Measurements from ENCODE around the gene GOLGA3. TPM values are rescaled to one million over a fixed set of nuclear protein-coding genes. Genes with fewer than 3 reads are reported as not detected.
A peak's percentile ranks its signal among the peaks of the same experiment; 100 is the strongest.

GOLGA3 gene
- total and polyA plus RNA-seq, 2 experiments from 2014 or later: 10.3 to 57.8 TPM

- TF ChIP-seq ZNF331 (CRISPR knock-in tag; IDR thresholded peaks at IDR 0.05; ENCODE audit: low read depth) (no peak), ETS1 (IDR thresholded peaks at IDR 0.05) (no peak), CREB1 (CRISPR knock-in tag; IDR thresholded peaks at IDR 0.05; ENCODE audit: low read depth) (0 out of 2 replicates have a peak, but pooled peaks have one; percentile 14), POLR2AphosphoS5 (IDR thresholded peaks at IDR 0.05; ENCODE audit: low read depth) (peak; percentile 69)
- peak overlapping the region; percentile 80 for H3K4me3 ChIP-seq
- no peaks in the 10 kb centered on the region for H3K36me3 ChIP-seq (ENCODE audit: insufficient read depth)
- H3K27me3 ChIP-seq (ENCODE audit: insufficient read depth): no peaks in the 10 kb centered on the region
- peak overlapping the region; percentile 96 for H3K27ac ChIP-seq (ENCODE audit: low read depth)
- H3K4me1 ChIP-seq (ENCODE audit: insufficient read depth): peaks cover 9% of the 10 kb centered on the region; the same call in 1 of the 2 replicates
- H2AFZ ChIP-seq: peak overlapping the region; percentile 97
- peaks cover 33% of the 10 kb centered on the region for H4K20me1 ChIP-seq (replicated peaks; ENCODE audit: insufficient read depth)
- H3K9me2 ChIP-seq (ENCODE audit: insufficient read depth): no peaks in the 10 kb centered on the region
- peak; percentile 89 for ATAC-seq
- H3K79me2 ChIP-seq (replicated peaks; ENCODE audit: insufficient read depth): peaks cover 50% of the 10 kb centered on the region
- H3K27me3 Mint-ChIP-seq (ENCODE audit: insufficient read depth, low read depth, poor library complexity): peaks cover 17% of the 10 kb centered on the region
- peak; percentile 92 for DNase-seq (ENCODE audit: low spot score)
- H3K4me1 Mint-ChIP-seq: peaks cover 9% of the 10 kb centered on the region
- peak overlapping the region; percentile 89 for H3K27ac Mint-ChIP-seq
- peaks cover 16% of the 10 kb centered on the region for H3F3A ChIP-seq (replicated peaks; ENCODE audit: low read depth)
- H3K9me3 Mint-ChIP-seq: no peaks in the 10 kb centered on the region
- peak overlapping the region; percentile 72 for H3K4me3 Mint-ChIP-seq
- H3K4me2 ChIP-seq: peak overlapping the region; percentile 92
- H3K36me3 Mint-ChIP-seq (ENCODE audit: low read depth): peaks cover 29% of the 10 kb centered on the region
These were observed 66.6 kb downstream of the GOLGA3 start for GRCh38 chr12:132761921-132762583.

- H3F3A ChIP-seq (replicated peaks; ENCODE audit: low read depth): peaks cover 16% of the 10 kb centered on the region
- peaks cover 9% of the 10 kb centered on the region; the same call in 1 of the 2 replicates for H3K4me1 ChIP-seq (ENCODE audit: insufficient read depth)
- H3K27me3 ChIP-seq (ENCODE audit: insufficient read depth): no peaks in the 10 kb centered on the region
- no peaks in the 10 kb centered on the region for H3K36me3 ChIP-seq (ENCODE audit: insufficient read depth)
- peak within 1 kb of the TSS; percentile 97 for H2AFZ ChIP-seq
- Mint-ChIP-seq H3K27me3 (ENCODE audit: insufficient read depth, low read depth, poor library complexity) (peaks cover 13% of the 10 kb centered on the region), H3K4me3 (peak within 1 kb of the TSS; percentile 99), H3K27ac (peak within 1 kb of the TSS; percentile 96), H3K36me3 (ENCODE audit: low read depth) (peaks cover 34% of the 10 kb centered on the region), H3K9me3 (no peaks in the 10 kb centered on the region), H3K4me1 (peaks cover 9% of the 10 kb centered on the region)
- ATAC-seq: peak; percentile 18
- H4K20me1 ChIP-seq (replicated peaks; ENCODE audit: insufficient read depth): peaks cover 37% of the 10 kb centered on the region
- peak; percentile 50 for DNase-seq (ENCODE audit: low spot score)
- peak within 1 kb of the TSS; percentile 100 for H3K4me2 ChIP-seq
- TF ChIP-seq NANOG (IDR thresholded peaks at IDR 0.05; ENCODE audit: borderline replicate concordance) (no peak), ZNF114 (CRISPR knock-in tag; IDR thresholded peaks at IDR 0.05) (no peak)
- H3K4me3 ChIP-seq: peak within 1 kb of the TSS; percentile 95
- H3K9me2 ChIP-seq (ENCODE audit: insufficient read depth): no peaks in the 10 kb centered on the region
- H3K79me2 ChIP-seq (replicated peaks; ENCODE audit: insufficient read depth): peaks cover 57% of the 10 kb centered on the region
- H3K27ac ChIP-seq (ENCODE audit: low read depth): peak within 1 kb of the TSS; percentile 96
These were observed 67.4 kb downstream of the GOLGA3 start, which contains the start of gene ANKLE2 for GRCh38 chr12:132761032-132761920. ANKLE2 (minus strand) TSS chr12:132761832; CDS start chr12:132761798, 34 bp downstream.

- H4K20me1 ChIP-seq (replicated peaks; ENCODE audit: insufficient read depth): peaks cover 42% of the 10 kb centered on the region
- ATAC-seq (no peak), DNase-seq (ENCODE audit: low spot score) (no peak)
- no peak overlapping the region for H2AFZ ChIP-seq
- peaks cover 43% of the 10 kb centered on the region for H3K36me3 Mint-ChIP-seq (ENCODE audit: low read depth)
- no peak overlapping the region for H3K27ac Mint-ChIP-seq
- H3K27ac ChIP-seq (ENCODE audit: low read depth): no peak overlapping the region
- no peak overlapping the region for H3K4me2 ChIP-seq
- H3K4me3 ChIP-seq: no peak overlapping the region
- H3K4me1 ChIP-seq (ENCODE audit: insufficient read depth): peaks cover 9% of the 10 kb centered on the region; the same call in 1 of the 2 replicates
- no peaks in the 10 kb centered on the region for H3K27me3 ChIP-seq (ENCODE audit: insufficient read depth)
- no peaks in the 10 kb centered on the region for H3K9me3 Mint-ChIP-seq
- H3K27me3 Mint-ChIP-seq (ENCODE audit: insufficient read depth, low read depth, poor library complexity): peaks cover 12% of the 10 kb centered on the region
- H3K79me2 ChIP-seq (replicated peaks; ENCODE audit: insufficient read depth): peaks cover 73% of the 10 kb centered on the region
- no peaks in the 10 kb centered on the region for H3K9me2 ChIP-seq (ENCODE audit: insufficient read depth)
- peaks cover 8% of the 10 kb centered on the region; the same call in 1 of the 2 replicates for H3K36me3 ChIP-seq (ENCODE audit: insufficient read depth)
- peaks cover 9% of the 10 kb centered on the region for H3K4me1 Mint-ChIP-seq
- peak overlapping the region; percentile 27; the same call in 1 of the 3 replicates for H3K4me3 Mint-ChIP-seq
- H3F3A ChIP-seq (replicated peaks; ENCODE audit: low read depth): peaks cover 16% of the 10 kb centered on the region
- no peak for TF ChIP-seq JUNB (IDR thresholded peaks at IDR 0.05; ENCODE audit: unreplicated experiment)
These were observed 69.3 kb downstream of the GOLGA3 start for GRCh38 chr12:132759359-132759758.

All from GM23338 (cell line).